Stromal cell of bone marrow (primary cell): ENCODE results near the gene RIPOR2.
A peak's percentile ranks its signal among the peaks of the same experiment; 100 is the strongest.
"Not testable (repeated sequence)": the region's sequence is repeated elsewhere in the genome, so short reads cannot be mapped to it uniquely, and the experiment has no call there.

ENCODE experiments used
- DNase-seq: peaks from one replicate; pipeline ENCODE4 v3.0.0-alpha.2; 2012; ENCODE audit warnings: low read depth

RIPOR2 gene

GRCh38 chr6:24951811-24952299 is 16.1 kb upstream of the RIPOR2 start:
- DNase-seq, result no peak

GRCh38 chr6:24950218-24950941 is 14.6 kb upstream of the RIPOR2 start:
- no peak for DNase-seq

GRCh38 chr6:24949020-24949569 is 13.3 kb upstream of the RIPOR2 start:
- no peak for DNase-seq

GRCh38 chr6:24948261-24948660 is 12.5 kb upstream of the RIPOR2 start:
- DNase-seq, result not testable (repeated sequence)

GRCh38 chr6:24947636-24948035 is 11.9 kb upstream of the RIPOR2 start:
- DNase-seq, result no peak

- no peak for DNase-seq
These were observed 9.3 kb upstream of the RIPOR2 start for GRCh38 chr6:24945054-24945453.

GRCh38 chr6:24943774-24944173 is 8.0 kb upstream of the RIPOR2 start:
- DNase-seq, result no peak

- DNase-seq, result no peak
These were observed 4.7 kb upstream of the RIPOR2 start for GRCh38 chr6:24940311-24940917.

GRCh38 chr6:24936641-24937317 is 1.0 kb upstream of the RIPOR2 start:
- peak; percentile 27 for DNase-seq

- DNase-seq, result no peak
These were observed 1.8 kb downstream of the RIPOR2 start for GRCh38 chr6:24933868-24934401.

- DNase-seq, result no peak
These were observed 2.5 kb downstream of the RIPOR2 start for GRCh38 chr6:24933266-24933665.

- DNase-seq, result no peak
These were observed 2.9 kb downstream of the RIPOR2 start for GRCh38 chr6:24932832-24933231.

GRCh38 chr6:24931718-24932691 is 3.8 kb downstream of the RIPOR2 start:
- DNase-seq, result no peak

- DNase-seq, result no peak
These were observed 4.5 kb downstream of the RIPOR2 start for GRCh38 chr6:24931296-24931695.

GRCh38 chr6:24930431-24930871 is 5.3 kb downstream of the RIPOR2 start:
- DNase-seq, result peak; percentile 48

- no peak for DNase-seq
These were observed 6.5 kb downstream of the RIPOR2 start for GRCh38 chr6:24929242-24929641.

- no peak for DNase-seq
These were observed 7.6 kb downstream of the RIPOR2 start for GRCh38 chr6:24927985-24928745.

GRCh38 chr6:24927277-24927955 is 8.3 kb downstream of the RIPOR2 start:
- DNase-seq, result no peak

- not testable (repeated sequence) for DNase-seq
These were observed 9.1 kb downstream of the RIPOR2 start for GRCh38 chr6:24926647-24927046.

- no peak for DNase-seq
These were observed 9.6 kb downstream of the RIPOR2 start for GRCh38 chr6:24926192-24926591.
